NCI-H2171 (cell line): ENCODE results near the gene CCDC172.
"Not testable (repeated sequence)": the region's sequence is repeated elsewhere in the genome, so short reads cannot be mapped to it uniquely, and the experiment has no call there.

ENCODE experiments used
- DNase-seq: peaks from one replicate; lab custom pipeline; 2025; lab: John Stamatoyannopoulos, UW

The CCDC172 gene

GRCh38 chr10:116336866-116337265, 12.6 kb downstream of the CCDC172 start:
- DNase-seq = no peak

- no peak for DNase-seq
Observed at GRCh38 chr10:116352125-116352524, 27.9 kb downstream of the CCDC172 start.

- DNase-seq = no peak
Observed at GRCh38 chr10:116353817-116354216, 29.6 kb downstream of the CCDC172 start.

GRCh38 chr10:116355341-116355740, 31.1 kb downstream of the CCDC172 start:
- no peak for DNase-seq

- no peak for DNase-seq
Observed at GRCh38 chr10:116356833-116357232, 32.6 kb downstream of the CCDC172 start.

GRCh38 chr10:116364868-116365267, 40.6 kb downstream of the CCDC172 start:
- no peak for DNase-seq

- no peak for DNase-seq
Observed at GRCh38 chr10:116371737-116372136, 47.5 kb downstream of the CCDC172 start.

- DNase-seq = no peak
Observed at GRCh38 chr10:116382290-116382689, 58.0 kb downstream of the CCDC172 start.

- DNase-seq = no peak
Observed at GRCh38 chr10:116385311-116385710, 61.1 kb downstream of the CCDC172 start.

- DNase-seq = peak; percentile 7
Observed at GRCh38 chr10:116385994-116386809, 62.0 kb downstream of the CCDC172 start.

GRCh38 chr10:116393246-116393831, 69.1 kb downstream of the CCDC172 start:
- not testable (repeated sequence) for DNase-seq

- no peak for DNase-seq
Observed at GRCh38 chr10:116395223-116395985, 71.2 kb downstream of the CCDC172 start.

- DNase-seq = no peak
Observed at GRCh38 chr10:116398224-116398623, 74.0 kb downstream of the CCDC172 start.

GRCh38 chr10:116402858-116403257, 78.6 kb downstream of the CCDC172 start:
- DNase-seq = no peak

GRCh38 chr10:116403740-116404250, 79.5 kb downstream of the CCDC172 start:
- no peak for DNase-seq

- no peak for DNase-seq
Observed at GRCh38 chr10:116408719-116409118, 84.5 kb downstream of the CCDC172 start.

GRCh38 chr10:116410351-116410750, 86.1 kb downstream of the CCDC172 start:
- DNase-seq = no peak

- DNase-seq = no peak
Observed at GRCh38 chr10:116417821-116418220, 93.6 kb downstream of the CCDC172 start.

- no peak for DNase-seq
Observed at GRCh38 chr10:116418389-116418788, 94.1 kb downstream of the CCDC172 start.

- DNase-seq = no peak
Observed at GRCh38 chr10:116421815-116422214, 97.6 kb downstream of the CCDC172 start.

GRCh38 chr10:116427671-116428070, 103.4 kb downstream of the CCDC172 start, which contains the start of gene PNLIPRP3:
Gene PNLIPRP3, plus strand, starts transcription at chr10:116427847. Its CDS starts 166 bp downstream, at chr10:116428013.
- no peak for DNase-seq

- no peak for DNase-seq
Observed at GRCh38 chr10:116429288-116429977, 105.2 kb downstream of the CCDC172 start.
